ENCODE measurements around the gene LMAN1L. TPM values are rescaled to one million over a fixed set of nuclear protein-coding genes. Genes with fewer than 3 reads are reported as not detected.
A peak's percentile ranks its signal among the peaks of the same experiment; 100 is the strongest.

Gene LMAN1L
- total and polyA plus RNA-seq, 10 donors = 2.4 to 164 (median 81.2) TPM

- Histone ChIP-seq H3K4me3 (peak overlapping the region; percentile 57 to 89 (median 73)), H3K36me3 (peaks cover 0 to 6% (median 0%) of the 10 kb centered on the region in 6 donors), H3K4me1 (peaks cover 36 to 47% (median 45%) of the 10 kb centered on the region in 6 donors), H3K27ac (peak overlapping the region; percentile 92 to 99 (median 96)), H3K27me3 (replicated peaks in 1 of 7) (no peaks in the 10 kb centered on the region), H3K9me3 (no peaks in the 10 kb centered on the region)
- intact Hi-C loops (cut with DNase I; ENCODE audit: low total_unique reads) = no loop called here
- no peak for DNase-seq
- TF ChIP-seq POLR2A (IDR thresholded peaks at IDR 0.05) (no peak), POLR2AphosphoS5 (IDR thresholded peaks at IDR 0.05) (no peak), CTCF (IDR thresholded peaks at IDR 0.05 in 8 of 11, conservative IDR thresholded peaks at IDR 0.05 in 3 of 11) (no peak)
- WGBS, 5 donors = 24 to 48% (median 34%) methylated on average over 13 to 16 of the region's 16 CpGs
Observed at GRCh38 chr15:74873756-74874424, 61.3 kb downstream of the LMAN1L start.

Small RNA genes lying within 50 kb of the gene (microRNA-seq; reads per million reads assigned to microRNA genes)
- 0 reads per million in 3 donors for gene MIR4513
- gene MIR6882 = 1.8 to 4.7 (median 4.0) reads per million in 3 donors

Small RNA genes lying within 50 kb of the gene (small RNA-seq; reads per million reads assigned to genes)
- 0 reads per million in 4 donors for gene CPLX3
- gene MIR4513 = 0 to 0.23 (median 0) reads per million in 4 donors
- gene MIR6882 = 0.14 to 0.49 (median 0.23) reads per million in 4 donors

Other genes with a start within 250 kb of the LMAN1L start
- 100 to 1,000 TPM in 6 of 7 donors, 10 to 100 TPM in 1; 97.8 to 229 (median 109) TPM for gene CLK3, start 197.0 kb upstream of the LMAN1L start, total RNA-seq
- 100 to 1,000 TPM in 1 of 3 donors, 10 to 100 TPM in 2; 54.0 to 106 (median 93.7) TPM for gene CLK3, start 197.0 kb upstream of the LMAN1L start, polyA plus RNA-seq
- 10 to 100 TPM; 14.8 to 32.5 (median 26.3) TPM for gene EDC3, start 116.8 kb upstream of the LMAN1L start, total RNA-seq
- gene EDC3, start 116.8 kb upstream of the LMAN1L start, polyA plus RNA-seq = 10 to 100 TPM in 2 of 3 donors, 1 to 10 TPM in 1; 8.3 to 13.4 (median 10.3) TPM
- 1 to 10 TPM in 1 of 7 donors, not detected in 6; 1.1 TPM for gene CYP1A1, start 87.3 kb upstream of the LMAN1L start, total RNA-seq
- under 1 TPM; 0.03 to 0.06 (median 0.04) TPM for gene CYP1A1, start 87.3 kb upstream of the LMAN1L start, polyA plus RNA-seq
- gene CYP1A2, start 64.0 kb upstream of the LMAN1L start, total RNA-seq = not detected
- not detected for gene CYP1A2, start 64.0 kb upstream of the LMAN1L start, polyA plus RNA-seq
- gene CSK, start 30.8 kb upstream of the LMAN1L start, total RNA-seq = 100 to 1,000 TPM; 121 to 281 (median 197) TPM
- gene CSK, start 30.8 kb upstream of the LMAN1L start, polyA plus RNA-seq = 100 to 1,000 TPM; 150 to 244 (median 187) TPM
- gene CPLX3, start 13.8 kb downstream of the LMAN1L start, total RNA-seq = 10 to 100 TPM; 17.7 to 73.7 (median 37.0) TPM
- gene CPLX3, start 13.8 kb downstream of the LMAN1L start, polyA plus RNA-seq = 100 to 1,000 TPM in 2 of 3 donors, 10 to 100 TPM in 1; 28.9 to 207 (median 127) TPM
- gene ULK3, start 30.3 kb downstream of the LMAN1L start, total RNA-seq = 10 to 100 TPM; 51.7 to 74.6 (median 57.7) TPM
- gene ULK3, start 30.3 kb downstream of the LMAN1L start, polyA plus RNA-seq = 10 to 100 TPM; 33.2 to 71.5 (median 64.7) TPM
- gene SCAMP2, start 60.5 kb downstream of the LMAN1L start, total RNA-seq = 100 to 1,000 TPM in 5 of 7 donors, 10 to 100 TPM in 2; 84.3 to 129 (median 113) TPM
- 10 to 100 TPM; 34.7 to 48.1 (median 38.5) TPM for gene SCAMP2, start 60.5 kb downstream of the LMAN1L start, polyA plus RNA-seq
- 10 to 100 TPM; 25.6 to 49.9 (median 41.0) TPM for gene MPI, start 77.2 kb downstream of the LMAN1L start, total RNA-seq
- 10 to 100 TPM; 16.4 to 29.6 (median 20.5) TPM for gene MPI, start 77.2 kb downstream of the LMAN1L start, polyA plus RNA-seq
- gene FAM219B, start 94.0 kb downstream of the LMAN1L start, total RNA-seq = 100 to 1,000 TPM in 1 of 7 donors, 10 to 100 TPM in 6; 54.6 to 103 (median 69.8) TPM
- 10 to 100 TPM; 18.6 to 31.3 (median 20.1) TPM for gene FAM219B, start 94.0 kb downstream of the LMAN1L start, polyA plus RNA-seq
- gene COX5A, start 125.2 kb downstream of the LMAN1L start, total RNA-seq = 100 to 1,000 TPM in 4 of 7 donors, 10 to 100 TPM in 3; 83.2 to 122 (median 108) TPM
- 100 to 1,000 TPM; 142 to 247 (median 221) TPM for gene COX5A, start 125.2 kb downstream of the LMAN1L start, polyA plus RNA-seq
- 10 to 100 TPM in 6 of 7 donors, 1 to 10 TPM in 1; 7.9 to 18.9 (median 15.4) TPM for gene RPP25, start 143.9 kb downstream of the LMAN1L start, total RNA-seq
- 10 to 100 TPM in 2 of 3 donors, 1 to 10 TPM in 1; 4.6 to 11.4 (median 10.9) TPM for gene RPP25, start 143.9 kb downstream of the LMAN1L start, polyA plus RNA-seq
- gene SCAMP5, start 182.7 kb downstream of the LMAN1L start, total RNA-seq = 10 to 100 TPM in 3 of 7 donors, 1 to 10 TPM in 4; 6.6 to 20.0 (median 8.7) TPM
- 1 to 10 TPM; 1.8 to 7.1 (median 3.8) TPM for gene SCAMP5, start 182.7 kb downstream of the LMAN1L start, polyA plus RNA-seq
- gene PPCDC, start 210.8 kb downstream of the LMAN1L start, total RNA-seq = 10 to 100 TPM; 13.8 to 29.0 (median 21.9) TPM
- gene PPCDC, start 210.8 kb downstream of the LMAN1L start, polyA plus RNA-seq = 10 to 100 TPM; 21.2 to 28.0 (median 23.1) TPM